Hepatocyte (in vitro differentiated cells): ENCODE measurements around the gene RAP2C.

Experiments used
- CTCF ChIP-seq: fragments of 200-600 bp; sonication (generic); IDR thresholded peaks from 2 replicates; pipeline ENCODE4 v1.5.1; 2016; ENCODE audit warnings: antibody characterized with exemption, mild to moderate bottlenecking; ENCODE audit not compliant: poor library complexity
- EZH2 ChIP-seq: fragments of 200-600 bp; sonication (generic); IDR thresholded peaks from 2 replicates; pipeline ENCODE4 v1.6.1; 2016; ENCODE audit warnings: antibody characterized with exemption, mild to moderate bottlenecking, borderline replicate concordance
- EZH2phosphoT487 ChIP-seq: fragments of 200-600 bp; sonication (generic); IDR thresholded peaks from one replicate; pipeline ENCODE4 v1.6.1; 2018; ENCODE audit warnings: antibody characterized with exemption, mild to moderate bottlenecking, low read depth, moderate library complexity; ENCODE audit not compliant: unreplicated experiment, severe bottlenecking

DNA sequence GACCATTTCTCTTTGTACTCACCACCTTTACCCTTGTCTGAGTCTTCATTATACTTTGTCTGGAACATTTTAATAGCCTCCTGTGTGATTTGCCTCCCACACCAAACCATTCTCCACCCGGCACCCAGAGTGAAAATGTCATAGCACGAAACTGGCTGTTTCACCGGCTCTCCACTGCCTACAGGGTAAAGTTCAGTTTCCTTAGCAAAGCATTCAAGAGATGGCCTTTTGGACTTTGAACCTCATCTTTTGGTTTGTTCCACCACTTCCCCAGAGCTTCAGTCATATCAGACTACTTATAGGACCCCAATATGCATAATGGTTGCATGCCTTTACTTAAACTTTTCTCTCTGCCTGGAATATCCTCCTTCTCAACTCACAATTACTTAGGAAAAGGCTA, 38.3 kb downstream of the RAP2C start:
- TF ChIP-seq EZH2 (no peak), CTCF (no peak), EZH2phosphoT487 (no peak)
